Measurements from ENCODE around the gene TMEM97. TPM values are rescaled to one million over a fixed set of nuclear protein-coding genes. Genes with fewer than 3 reads are reported as not detected.

TMEM97 gene
- total RNA-seq, 1 donor from 2014 or later: 136 TPM

- Histone ChIP-seq H3K27ac (no peak overlapping the region), H3K4me2 (no peak overlapping the region), H3K4me3 (no peak overlapping the region), H3K27me3 (no peaks in the 10 kb centered on the region), H3K36me3 (no peaks in the 10 kb centered on the region), H4K20me1 (ENCODE audit: low read depth) (no peaks in the 10 kb centered on the region), H3K9me3 (ENCODE audit: low read depth) (no peaks in the 10 kb centered on the region), H3K9ac (no peak overlapping the region), H3K4me1 (no peaks in the 10 kb centered on the region), H2AFZ (replicated peaks) (no peak overlapping the region), H3K79me2 (ENCODE audit: low read depth) (no peaks in the 10 kb centered on the region), H3F3A (ENCODE audit: low read depth) (no peaks in the 10 kb centered on the region)
- Mint-ChIP-seq H3K4me3 (no peak overlapping the region), H3K27me3 (ENCODE audit: insufficient read depth, low read depth) (peaks cover 2% of the 10 kb centered on the region), H3K36me3 (no peaks in the 10 kb centered on the region), H3K9me3 (no peaks in the 10 kb centered on the region), H3K27ac (no peak overlapping the region), H3K4me1 (no peaks in the 10 kb centered on the region)
- DNase-seq (ENCODE audit: low spot score): no peak
- TF ChIP-seq CTCF (IDR thresholded peaks at IDR 0.05) (no peak), EZH2phosphoT487 (IDR thresholded peaks at IDR 0.05) (no peak), EZH2 (IDR thresholded peaks at IDR 0.05) (no peak)
Measured at GRCh38 chr17:28293994-28294393, 25.0 kb upstream of the TMEM97 start.

GRCh38 chr17:28295677-28296578 lies 23.1 kb upstream of the TMEM97 start:
- no peaks in the 10 kb centered on the region for H3K36me3 Mint-ChIP-seq
- Histone ChIP-seq H3K4me2 (no peak overlapping the region), H2AFZ (replicated peaks) (no peak overlapping the region), H3K9ac (no peak overlapping the region), H4K20me1 (ENCODE audit: low read depth) (no peaks in the 10 kb centered on the region), H3K4me1 (peaks cover 7% of the 10 kb centered on the region), H3K27ac (no peak overlapping the region), H3K4me3 (no peak overlapping the region), H3K79me2 (ENCODE audit: low read depth) (no peaks in the 10 kb centered on the region), H3K9me3 (ENCODE audit: low read depth) (no peaks in the 10 kb centered on the region), H3F3A (ENCODE audit: low read depth) (peaks cover 4% of the 10 kb centered on the region), H3K36me3 (no peaks in the 10 kb centered on the region), H3K27me3 (no peaks in the 10 kb centered on the region)
- no peak overlapping the region for H3K4me3 Mint-ChIP-seq
- H3K27ac Mint-ChIP-seq: no peak overlapping the region
- no peak for DNase-seq (ENCODE audit: low spot score)
- H3K27me3 Mint-ChIP-seq (ENCODE audit: insufficient read depth, low read depth): peaks cover 6% of the 10 kb centered on the region
- peaks cover 7% of the 10 kb centered on the region for H3K4me1 Mint-ChIP-seq
- TF ChIP-seq EZH2phosphoT487 (IDR thresholded peaks at IDR 0.05): no peak
- no peak for TF ChIP-seq CTCF (IDR thresholded peaks at IDR 0.05)
- no peak for TF ChIP-seq EZH2 (IDR thresholded peaks at IDR 0.05)
- H3K9me3 Mint-ChIP-seq: no peaks in the 10 kb centered on the region

GRCh38 chr17:28298449-28298848 lies 20.6 kb upstream of the TMEM97 start:
- no peak for DNase-seq (ENCODE audit: low spot score)
- H3K27ac ChIP-seq: no peak overlapping the region
- no peaks in the 10 kb centered on the region for H4K20me1 ChIP-seq (ENCODE audit: low read depth)
- Mint-ChIP-seq H3K36me3 (no peaks in the 10 kb centered on the region), H3K27me3 (ENCODE audit: insufficient read depth, low read depth) (peaks cover 6% of the 10 kb centered on the region), H3K4me3 (no peak overlapping the region), H3K9me3 (no peaks in the 10 kb centered on the region), H3K4me1 (peaks cover 7% of the 10 kb centered on the region), H3K27ac (no peak overlapping the region)
- H3K9ac ChIP-seq: no peak overlapping the region
- TF ChIP-seq EZH2 (IDR thresholded peaks at IDR 0.05) (no peak), CTCF (IDR thresholded peaks at IDR 0.05) (no peak), EZH2phosphoT487 (IDR thresholded peaks at IDR 0.05) (no peak)
- no peaks in the 10 kb centered on the region for H3K36me3 ChIP-seq
- no peak overlapping the region for H2AFZ ChIP-seq (replicated peaks)
- no peaks in the 10 kb centered on the region for H3K79me2 ChIP-seq (ENCODE audit: low read depth)
- no peak overlapping the region for H3K4me2 ChIP-seq
- peaks cover 4% of the 10 kb centered on the region for H3F3A ChIP-seq (ENCODE audit: low read depth)
- H3K4me3 ChIP-seq: no peak overlapping the region
- peaks cover 7% of the 10 kb centered on the region for H3K4me1 ChIP-seq
- H3K9me3 ChIP-seq (ENCODE audit: low read depth): no peaks in the 10 kb centered on the region
- H3K27me3 ChIP-seq: no peaks in the 10 kb centered on the region
